ENCODE results near the gene RCAN2. TPM values are rescaled to one million over a fixed set of nuclear protein-coding genes. Genes with fewer than 3 reads are reported as not detected.

Gene RCAN2
- total and polyA plus RNA-seq, 2 donors (not counting 3 experiments of a cell fraction or from before 2014, with no cell fraction given) = 0.07 to 0.33 TPM

DNA sequence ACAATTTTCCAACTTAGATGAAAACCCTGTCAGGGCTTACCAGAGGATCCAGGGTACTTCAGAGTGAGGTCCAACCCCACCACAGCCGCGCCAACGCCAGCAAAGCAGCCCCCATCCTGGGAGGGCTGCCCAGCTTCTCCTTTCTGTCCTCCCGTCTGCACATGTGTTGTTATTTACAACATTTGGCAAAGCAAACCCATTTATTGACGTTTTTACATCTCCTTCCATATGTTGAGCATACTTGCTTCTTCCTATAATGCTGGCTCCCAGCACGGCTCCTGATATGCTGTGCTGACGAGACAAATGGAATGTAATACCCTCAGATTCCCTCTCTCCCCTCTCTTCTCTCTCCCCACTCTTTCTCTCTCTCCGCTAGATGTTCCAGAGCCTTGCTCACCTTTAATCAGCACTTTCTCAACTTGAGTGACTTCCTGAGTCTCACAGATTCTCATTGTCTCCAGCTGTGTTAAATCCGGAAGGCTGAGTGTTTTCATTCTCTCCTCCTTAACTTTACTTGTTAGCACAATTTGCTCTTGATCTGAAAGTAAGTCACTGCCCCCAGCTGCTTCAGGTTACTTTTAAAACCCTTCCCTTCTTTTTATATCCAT, 22.7 kb downstream of the RCAN2 start:
- Histone ChIP-seq H3K4me2 (ENCODE audit: insufficient read depth, low read length) (no peak overlapping the region), H3K9me3 (replicated peaks; ENCODE audit: control insufficient read depth, insufficient read depth, low read length) (no peaks in the 10 kb centered on the region), H3K36me3 (ENCODE audit: control insufficient read depth in 2 of 2, extremely low read depth in 1 of 2, insufficient read depth in 2 of 2, low read length in 2 of 2) (no peaks in the 10 kb centered on the region), H3K4me1 (ENCODE audit: control insufficient read depth, extremely low read depth, insufficient read depth, low read length) (no peaks in the 10 kb centered on the region), H3K9me1 (replicated peaks; ENCODE audit: control insufficient read depth, extremely low read depth, insufficient read depth, low read length) (no peaks in the 10 kb centered on the region), H4K20me1 (replicated peaks; ENCODE audit: control insufficient read depth, extremely low read depth, insufficient read depth, low read length) (no peaks in the 10 kb centered on the region), H3K27me3 (ENCODE audit: control insufficient read depth in 2 of 2, insufficient read depth in 2 of 2, low read length in 2 of 2) (no peaks in the 10 kb centered on the region), H3K79me2 (ENCODE audit: control insufficient read depth, insufficient read depth, low read length) (no peaks in the 10 kb centered on the region), H3K4me3 (replicated peaks in 1 of 3; ENCODE audit: insufficient read depth in 1 of 3, low read depth in 1 of 3, low read length in 3 of 3) (no peak overlapping the region), H3K27ac (ENCODE audit: insufficient read depth, low read depth, low read length) (no peak overlapping the region), H3K9ac (replicated peaks; ENCODE audit: extremely low read depth, insufficient read depth, low read length) (no peak overlapping the region), H2AFZ (ENCODE audit: low read depth, low read length) (no peak overlapping the region)
- CTCF ChIA-PET = interaction anchor here (0.9 kb wide), 1 partner anchor 218 kb away, joined by 4 read pairs; no protein-coding TSS in a partner anchor
- no TSS peak for BruUV-seq (replicated peaks)
- no peak for TF ChIP-seq GATA2 (IDR thresholded peaks at IDR 0.05; ENCODE audit: insufficient read depth, insufficient read length, low read depth, low read length)
- TF ChIP-seq JUN (IDR thresholded peaks at IDR 0.05; ENCODE audit: borderline replicate concordance, insufficient read depth, insufficient read length, low read depth) = no peak
- TF ChIP-seq, protein P1, sequence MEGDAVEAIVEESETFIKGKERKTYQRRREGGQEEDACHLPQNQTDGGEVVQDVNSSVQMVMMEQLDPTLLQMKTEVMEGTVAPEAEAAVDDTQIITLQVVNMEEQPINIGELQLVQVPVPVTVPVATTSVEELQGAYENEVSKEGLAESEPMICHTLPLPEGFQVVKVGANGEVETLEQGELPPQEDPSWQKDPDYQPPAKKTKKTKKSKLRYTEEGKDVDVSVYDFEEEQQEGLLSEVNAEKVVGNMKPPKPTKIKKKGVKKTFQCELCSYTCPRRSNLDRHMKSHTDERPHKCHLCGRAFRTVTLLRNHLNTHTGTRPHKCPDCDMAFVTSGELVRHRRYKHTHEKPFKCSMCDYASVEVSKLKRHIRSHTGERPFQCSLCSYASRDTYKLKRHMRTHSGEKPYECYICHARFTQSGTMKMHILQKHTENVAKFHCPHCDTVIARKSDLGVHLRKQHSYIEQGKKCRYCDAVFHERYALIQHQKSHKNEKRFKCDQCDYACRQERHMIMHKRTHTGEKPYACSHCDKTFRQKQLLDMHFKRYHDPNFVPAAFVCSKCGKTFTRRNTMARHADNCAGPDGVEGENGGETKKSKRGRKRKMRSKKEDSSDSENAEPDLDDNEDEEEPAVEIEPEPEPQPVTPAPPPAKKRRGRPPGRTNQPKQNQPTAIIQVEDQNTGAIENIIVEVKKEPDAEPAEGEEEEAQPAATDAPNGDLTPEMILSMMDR (IDR thresholded peaks at IDR 0.05; ENCODE audit: extremely low read depth in 1 of 2, insufficient read depth in 1 of 2, low read depth in 1 of 2, low read length in 2 of 2) = no peak
- TF ChIP-seq EZH2 (IDR thresholded peaks at IDR 0.05; ENCODE audit: borderline replicate concordance, low read depth, low read length, severe bottlenecking) = no peak
- TF ChIP-seq POLR2A (IDR thresholded peaks at IDR 0.05; ENCODE audit: low read depth, low read length) = no peak
- TF ChIP-seq MYC (IDR thresholded peaks at IDR 0.05; ENCODE audit: low read depth, low read length) = no peak
- no peak for TF ChIP-seq FOS (IDR thresholded peaks at IDR 0.05; ENCODE audit: borderline replicate concordance, insufficient read depth, low read length)
- TF ChIP-seq, protein P2, sequence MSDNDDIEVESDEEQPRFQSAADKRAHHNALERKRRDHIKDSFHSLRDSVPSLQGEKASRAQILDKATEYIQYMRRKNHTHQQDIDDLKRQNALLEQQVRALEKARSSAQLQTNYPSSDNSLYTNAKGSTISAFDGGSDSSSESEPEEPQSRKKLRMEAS (IDR thresholded peaks at IDR 0.05; ENCODE audit: insufficient read depth, insufficient read length) = no peak
- TF ChIP-seq POLR2AphosphoS5 (IDR thresholded peaks at IDR 0.05; ENCODE audit: insufficient read depth, low read depth, low read length) = no peak
- FAIRE-seq (no peak), DNase-seq (ENCODE audit: low read depth, low spot score) (no peak)
- dilution Hi-C loops (cut with MboI; ENCODE audit: extremely low pct_ligation_motif_present, low sequenced_read_pairs) (no loop called here), intact Hi-C loops (cut with micrococcal nuclease) (no loop called here)
- POLR2A ChIA-PET = no interaction called here
